ENCODE results near the gene PCGF2.

PCGF2 gene

DNA sequence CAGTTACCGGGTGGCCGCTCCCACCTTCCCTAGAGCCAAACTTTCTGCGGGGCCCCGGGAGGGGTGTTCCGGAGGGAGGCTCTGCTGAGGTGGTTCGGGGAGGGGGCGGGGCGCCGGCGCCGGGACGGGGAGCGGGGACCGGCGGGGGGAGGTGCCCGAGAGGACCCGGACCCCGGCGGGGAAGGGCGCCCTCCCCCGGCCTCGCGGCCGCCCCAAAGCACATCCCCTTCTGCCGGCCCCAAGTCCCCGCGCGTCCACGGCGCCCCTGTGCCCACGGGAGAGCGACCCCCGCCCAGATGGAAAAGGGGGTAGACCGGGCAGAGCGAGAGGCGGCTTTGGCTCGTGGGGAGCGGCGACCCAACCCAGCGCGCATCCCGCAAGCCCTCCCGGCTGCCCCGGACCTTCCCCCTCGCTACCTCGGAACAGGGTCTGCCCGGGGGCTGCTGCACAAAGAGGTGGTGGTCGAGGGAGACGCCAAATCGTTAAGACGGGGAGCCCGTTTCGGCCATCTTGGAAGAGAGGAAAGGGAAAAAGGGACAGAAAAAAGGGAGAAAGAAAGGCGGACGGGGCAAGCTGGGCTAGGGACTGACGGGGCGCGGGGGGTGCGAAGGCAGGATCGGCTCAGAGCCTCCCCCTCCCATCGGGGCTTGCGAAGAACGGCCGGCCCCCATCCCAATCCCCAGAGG lies 530 bp downstream of the PCGF2 start (continued):
- TF ChIP-seq ZNF513 (tag by site-specific recombination; IDR thresholded peaks at IDR 0.05) (no peak), ZBTB48 (tag by site-specific recombination; IDR thresholded peaks at IDR 0.05) (peak; percentile 74; the same call in 1 of the 2 replicates), GLI4 (tag by site-specific recombination; IDR thresholded peaks at IDR 0.05) (no peak), ZNF677 (tag by site-specific recombination; IDR thresholded peaks at IDR 0.05) (no peak), ZNF24 (tag by site-specific recombination; IDR thresholded peaks at IDR 0.05) (no peak), YY1 (tag by site-specific recombination; IDR thresholded peaks at IDR 0.05) (peak; percentile 71; the same call in 1 of the 2 replicates), ZNF155 (tag by site-specific recombination; IDR thresholded peaks at IDR 0.05) (no peak), YY2 (tag by site-specific recombination; IDR thresholded peaks at IDR 0.05) (peak; percentile 58), ZNF280C (tag by site-specific recombination; IDR thresholded peaks at IDR 0.05) (no peak), PRDM1 (tag by site-specific recombination; IDR thresholded peaks at IDR 0.05) (peak; percentile 90), ZNF585B (tag by site-specific recombination; IDR thresholded peaks at IDR 0.05) (no peak), ZSCAN16 (tag by site-specific recombination; IDR thresholded peaks at IDR 0.05) (no peak), ZNF571 (tag by site-specific recombination; IDR thresholded peaks at IDR 0.05) (no peak), ZNF654 (tag by site-specific recombination; IDR thresholded peaks at IDR 0.05; ENCODE audit: low read depth) (no peak), ZFHX2 (tag by site-specific recombination; conservative IDR thresholded peaks at IDR 0.05) (no peak), SETDB1 (IDR thresholded peaks at IDR 0.05; ENCODE audit: insufficient read length, low read length) (no peak)
- TF ChIP-seq, protein P1, sequence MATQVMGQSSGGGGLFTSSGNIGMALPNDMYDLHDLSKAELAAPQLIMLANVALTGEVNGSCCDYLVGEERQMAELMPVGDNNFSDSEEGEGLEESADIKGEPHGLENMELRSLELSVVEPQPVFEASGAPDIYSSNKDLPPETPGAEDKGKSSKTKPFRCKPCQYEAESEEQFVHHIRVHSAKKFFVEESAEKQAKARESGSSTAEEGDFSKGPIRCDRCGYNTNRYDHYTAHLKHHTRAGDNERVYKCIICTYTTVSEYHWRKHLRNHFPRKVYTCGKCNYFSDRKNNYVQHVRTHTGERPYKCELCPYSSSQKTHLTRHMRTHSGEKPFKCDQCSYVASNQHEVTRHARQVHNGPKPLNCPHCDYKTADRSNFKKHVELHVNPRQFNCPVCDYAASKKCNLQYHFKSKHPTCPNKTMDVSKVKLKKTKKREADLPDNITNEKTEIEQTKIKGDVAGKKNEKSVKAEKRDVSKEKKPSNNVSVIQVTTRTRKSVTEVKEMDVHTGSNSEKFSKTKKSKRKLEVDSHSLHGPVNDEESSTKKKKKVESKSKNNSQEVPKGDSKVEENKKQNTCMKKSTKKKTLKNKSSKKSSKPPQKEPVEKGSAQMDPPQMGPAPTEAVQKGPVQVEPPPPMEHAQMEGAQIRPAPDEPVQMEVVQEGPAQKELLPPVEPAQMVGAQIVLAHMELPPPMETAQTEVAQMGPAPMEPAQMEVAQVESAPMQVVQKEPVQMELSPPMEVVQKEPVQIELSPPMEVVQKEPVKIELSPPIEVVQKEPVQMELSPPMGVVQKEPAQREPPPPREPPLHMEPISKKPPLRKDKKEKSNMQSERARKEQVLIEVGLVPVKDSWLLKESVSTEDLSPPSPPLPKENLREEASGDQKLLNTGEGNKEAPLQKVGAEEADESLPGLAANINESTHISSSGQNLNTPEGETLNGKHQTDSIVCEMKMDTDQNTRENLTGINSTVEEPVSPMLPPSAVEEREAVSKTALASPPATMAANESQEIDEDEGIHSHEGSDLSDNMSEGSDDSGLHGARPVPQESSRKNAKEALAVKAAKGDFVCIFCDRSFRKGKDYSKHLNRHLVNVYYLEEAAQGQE (tag by site-specific recombination; IDR thresholded peaks at IDR 0.05) = no peak; the same call in 1 of the 2 replicates
- TF ChIP-seq, protein P2, sequence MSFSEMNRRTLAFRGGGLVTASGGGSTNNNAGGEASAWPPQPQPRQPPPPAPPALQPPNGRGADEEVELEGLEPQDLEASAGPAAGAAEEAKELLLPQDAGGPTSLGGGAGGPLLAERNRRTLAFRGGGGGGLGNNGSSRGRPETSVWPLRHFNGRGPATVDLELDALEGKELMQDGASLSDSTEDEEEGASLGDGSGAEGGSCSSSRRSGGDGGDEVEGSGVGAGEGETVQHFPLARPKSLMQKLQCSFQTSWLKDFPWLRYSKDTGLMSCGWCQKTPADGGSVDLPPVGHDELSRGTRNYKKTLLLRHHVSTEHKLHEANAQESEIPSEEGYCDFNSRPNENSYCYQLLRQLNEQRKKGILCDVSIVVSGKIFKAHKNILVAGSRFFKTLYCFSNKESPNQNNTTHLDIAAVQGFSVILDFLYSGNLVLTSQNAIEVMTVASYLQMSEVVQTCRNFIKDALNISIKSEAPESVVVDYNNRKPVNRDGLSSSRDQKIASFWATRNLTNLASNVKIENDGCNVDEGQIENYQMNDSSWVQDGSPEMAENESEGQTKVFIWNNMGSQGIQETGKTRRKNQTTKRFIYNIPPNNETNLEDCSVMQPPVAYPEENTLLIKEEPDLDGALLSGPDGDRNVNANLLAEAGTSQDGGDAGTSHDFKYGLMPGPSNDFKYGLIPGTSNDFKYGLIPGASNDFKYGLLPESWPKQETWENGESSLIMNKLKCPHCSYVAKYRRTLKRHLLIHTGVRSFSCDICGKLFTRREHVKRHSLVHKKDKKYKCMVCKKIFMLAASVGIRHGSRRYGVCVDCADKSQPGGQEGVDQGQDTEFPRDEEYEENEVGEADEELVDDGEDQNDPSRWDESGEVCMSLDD (tag by site-specific recombination; IDR thresholded peaks at IDR 0.05) = peak; percentile 94
- TF ChIP-seq, protein P3, sequence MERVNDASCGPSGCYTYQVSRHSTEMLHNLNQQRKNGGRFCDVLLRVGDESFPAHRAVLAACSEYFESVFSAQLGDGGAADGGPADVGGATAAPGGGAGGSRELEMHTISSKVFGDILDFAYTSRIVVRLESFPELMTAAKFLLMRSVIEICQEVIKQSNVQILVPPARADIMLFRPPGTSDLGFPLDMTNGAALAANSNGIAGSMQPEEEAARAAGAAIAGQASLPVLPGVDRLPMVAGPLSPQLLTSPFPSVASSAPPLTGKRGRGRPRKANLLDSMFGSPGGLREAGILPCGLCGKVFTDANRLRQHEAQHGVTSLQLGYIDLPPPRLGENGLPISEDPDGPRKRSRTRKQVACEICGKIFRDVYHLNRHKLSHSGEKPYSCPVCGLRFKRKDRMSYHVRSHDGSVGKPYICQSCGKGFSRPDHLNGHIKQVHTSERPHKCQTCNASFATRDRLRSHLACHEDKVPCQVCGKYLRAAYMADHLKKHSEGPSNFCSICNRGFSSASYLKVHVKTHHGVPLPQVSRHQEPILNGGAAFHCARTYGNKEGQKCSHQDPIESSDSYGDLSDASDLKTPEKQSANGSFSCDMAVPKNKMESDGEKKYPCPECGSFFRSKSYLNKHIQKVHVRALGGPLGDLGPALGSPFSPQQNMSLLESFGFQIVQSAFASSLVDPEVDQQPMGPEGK (tag by site-specific recombination; IDR thresholded peaks at IDR 0.05) = peak; percentile 55
- TF ChIP-seq, protein P4, sequence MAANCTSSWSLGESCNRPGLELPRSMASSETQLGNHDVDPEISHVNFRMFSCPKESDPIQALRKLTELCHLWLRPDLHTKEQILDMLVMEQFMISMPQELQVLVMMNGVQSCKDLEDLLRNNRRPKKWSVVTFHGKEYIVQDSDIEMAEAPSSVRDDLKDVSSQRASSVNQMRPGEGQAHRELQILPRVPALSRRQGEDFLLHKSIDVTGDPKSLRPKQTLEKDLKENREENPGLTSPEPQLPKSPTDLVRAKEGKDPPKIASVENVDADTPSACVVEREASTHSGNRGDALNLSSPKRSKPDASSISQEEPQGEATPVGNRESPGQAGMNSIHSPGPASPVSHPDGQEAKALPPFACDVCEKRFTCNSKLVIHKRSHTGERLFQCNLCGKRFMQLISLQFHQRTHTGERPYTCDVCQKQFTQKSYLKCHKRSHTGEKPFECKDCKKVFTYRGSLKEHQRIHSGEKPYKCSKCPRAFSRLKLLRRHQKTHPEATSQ (tag by site-specific recombination; IDR thresholded peaks at IDR 0.05) = no peak
- TF ChIP-seq, protein P5, sequence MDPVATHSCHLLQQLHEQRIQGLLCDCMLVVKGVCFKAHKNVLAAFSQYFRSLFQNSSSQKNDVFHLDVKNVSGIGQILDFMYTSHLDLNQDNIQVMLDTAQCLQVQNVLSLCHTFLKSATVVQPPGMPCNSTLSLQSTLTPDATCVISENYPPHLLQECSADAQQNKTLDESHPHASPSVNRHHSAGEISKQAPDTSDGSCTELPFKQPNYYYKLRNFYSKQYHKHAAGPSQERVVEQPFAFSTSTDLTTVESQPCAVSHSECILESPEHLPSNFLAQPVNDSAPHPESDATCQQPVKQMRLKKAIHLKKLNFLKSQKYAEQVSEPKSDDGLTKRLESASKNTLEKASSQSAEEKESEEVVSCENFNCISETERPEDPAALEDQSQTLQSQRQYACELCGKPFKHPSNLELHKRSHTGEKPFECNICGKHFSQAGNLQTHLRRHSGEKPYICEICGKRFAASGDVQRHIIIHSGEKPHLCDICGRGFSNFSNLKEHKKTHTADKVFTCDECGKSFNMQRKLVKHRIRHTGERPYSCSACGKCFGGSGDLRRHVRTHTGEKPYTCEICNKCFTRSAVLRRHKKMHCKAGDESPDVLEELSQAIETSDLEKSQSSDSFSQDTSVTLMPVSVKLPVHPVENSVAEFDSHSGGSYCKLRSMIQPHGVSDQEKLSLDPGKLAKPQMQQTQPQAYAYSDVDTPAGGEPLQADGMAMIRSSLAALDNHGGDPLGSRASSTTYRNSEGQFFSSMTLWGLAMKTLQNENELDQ (tag by site-specific recombination; IDR thresholded peaks at IDR 0.05; ENCODE audit: low read depth) = no peak
- TF ChIP-seq, protein P6, sequence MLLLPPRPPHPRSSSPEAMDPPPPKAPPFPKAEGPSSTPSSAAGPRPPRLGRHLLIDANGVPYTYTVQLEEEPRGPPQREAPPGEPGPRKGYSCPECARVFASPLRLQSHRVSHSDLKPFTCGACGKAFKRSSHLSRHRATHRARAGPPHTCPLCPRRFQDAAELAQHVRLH (tag by site-specific recombination; IDR thresholded peaks at IDR 0.05) = no peak
